Fibroblast of mammary gland (primary cell): ENCODE measurements around the gene NKG7.

Source experiments
- DNase-seq: peaks from one replicate; pipeline ENCODE4 v3.0.0-alpha.2; 2010; ENCODE audit warnings: low read depth
- H3K4me3 ChIP-seq: 2 replicates; pipeline ENCODE4 v1.5.1; 2011; ENCODE audit warnings: low read depth, mild to moderate bottlenecking, low read length, moderate library complexity; ENCODE audit not compliant: control insufficient read depth
- TF ChIP-seq, protein P1 (sequence below): conservative IDR thresholded peaks from 2 replicates; pipeline ENCODE4 v1.5.1; 2011; ENCODE audit warnings: low read depth, low read length, inconsistent platforms; ENCODE audit not compliant: control insufficient read depth, insufficient read depth

NKG7 gene

DNA sequence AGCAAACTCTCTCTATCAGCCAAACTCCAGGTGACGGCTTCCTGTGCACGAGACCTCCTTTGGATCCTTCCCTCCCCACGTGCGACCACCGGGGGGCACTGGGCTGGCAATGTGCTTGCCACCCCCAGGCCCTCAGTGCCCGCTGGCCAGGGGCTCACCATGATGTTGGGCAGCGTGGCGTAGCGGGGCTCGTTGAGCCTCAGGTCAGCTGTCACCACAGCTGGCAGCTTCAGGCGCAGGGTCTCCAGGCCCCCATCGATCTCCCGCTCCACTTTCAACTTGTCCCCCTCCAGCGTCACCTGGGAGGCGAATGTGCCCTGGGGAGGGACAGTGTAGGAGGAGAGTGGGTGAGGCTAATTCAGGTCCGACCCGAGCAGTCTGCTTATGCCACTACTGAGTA, 25.7 kb downstream of the NKG7 start:
- no peak overlapping the region for H3K4me3 ChIP-seq
- TF ChIP-seq, protein P1, sequence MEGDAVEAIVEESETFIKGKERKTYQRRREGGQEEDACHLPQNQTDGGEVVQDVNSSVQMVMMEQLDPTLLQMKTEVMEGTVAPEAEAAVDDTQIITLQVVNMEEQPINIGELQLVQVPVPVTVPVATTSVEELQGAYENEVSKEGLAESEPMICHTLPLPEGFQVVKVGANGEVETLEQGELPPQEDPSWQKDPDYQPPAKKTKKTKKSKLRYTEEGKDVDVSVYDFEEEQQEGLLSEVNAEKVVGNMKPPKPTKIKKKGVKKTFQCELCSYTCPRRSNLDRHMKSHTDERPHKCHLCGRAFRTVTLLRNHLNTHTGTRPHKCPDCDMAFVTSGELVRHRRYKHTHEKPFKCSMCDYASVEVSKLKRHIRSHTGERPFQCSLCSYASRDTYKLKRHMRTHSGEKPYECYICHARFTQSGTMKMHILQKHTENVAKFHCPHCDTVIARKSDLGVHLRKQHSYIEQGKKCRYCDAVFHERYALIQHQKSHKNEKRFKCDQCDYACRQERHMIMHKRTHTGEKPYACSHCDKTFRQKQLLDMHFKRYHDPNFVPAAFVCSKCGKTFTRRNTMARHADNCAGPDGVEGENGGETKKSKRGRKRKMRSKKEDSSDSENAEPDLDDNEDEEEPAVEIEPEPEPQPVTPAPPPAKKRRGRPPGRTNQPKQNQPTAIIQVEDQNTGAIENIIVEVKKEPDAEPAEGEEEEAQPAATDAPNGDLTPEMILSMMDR = no peak
- no peak for DNase-seq

DNA sequence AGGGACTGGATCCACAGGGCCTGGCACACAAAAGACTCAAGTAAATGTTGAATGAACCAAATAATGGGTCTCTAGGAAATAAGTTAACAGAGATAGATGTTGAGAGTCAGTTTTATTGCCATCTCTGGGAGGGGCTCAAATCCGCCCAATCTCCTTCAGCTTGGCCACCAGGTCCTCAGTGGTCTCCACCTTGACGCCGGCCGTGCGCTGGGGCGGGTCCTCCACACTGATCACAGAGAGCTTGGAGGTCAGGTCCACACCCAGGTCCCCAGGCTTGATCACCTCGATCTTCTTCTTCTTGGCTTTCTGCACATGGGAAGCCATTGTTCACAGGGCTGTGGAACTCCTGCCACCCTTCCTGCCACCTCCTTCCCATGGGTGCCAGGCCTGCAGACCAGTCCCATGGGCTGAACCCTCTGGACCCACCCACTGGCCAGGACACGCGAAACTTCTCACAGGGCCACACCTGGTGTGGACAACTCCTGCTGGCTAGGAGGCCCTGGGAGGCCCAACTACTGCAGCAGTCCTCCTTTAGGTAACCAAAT, 27.3 kb downstream of the NKG7 start:
- TF ChIP-seq, protein P1 = no peak
- DNase-seq = no peak
- H3K4me3 ChIP-seq = no peak overlapping the region

DNA sequence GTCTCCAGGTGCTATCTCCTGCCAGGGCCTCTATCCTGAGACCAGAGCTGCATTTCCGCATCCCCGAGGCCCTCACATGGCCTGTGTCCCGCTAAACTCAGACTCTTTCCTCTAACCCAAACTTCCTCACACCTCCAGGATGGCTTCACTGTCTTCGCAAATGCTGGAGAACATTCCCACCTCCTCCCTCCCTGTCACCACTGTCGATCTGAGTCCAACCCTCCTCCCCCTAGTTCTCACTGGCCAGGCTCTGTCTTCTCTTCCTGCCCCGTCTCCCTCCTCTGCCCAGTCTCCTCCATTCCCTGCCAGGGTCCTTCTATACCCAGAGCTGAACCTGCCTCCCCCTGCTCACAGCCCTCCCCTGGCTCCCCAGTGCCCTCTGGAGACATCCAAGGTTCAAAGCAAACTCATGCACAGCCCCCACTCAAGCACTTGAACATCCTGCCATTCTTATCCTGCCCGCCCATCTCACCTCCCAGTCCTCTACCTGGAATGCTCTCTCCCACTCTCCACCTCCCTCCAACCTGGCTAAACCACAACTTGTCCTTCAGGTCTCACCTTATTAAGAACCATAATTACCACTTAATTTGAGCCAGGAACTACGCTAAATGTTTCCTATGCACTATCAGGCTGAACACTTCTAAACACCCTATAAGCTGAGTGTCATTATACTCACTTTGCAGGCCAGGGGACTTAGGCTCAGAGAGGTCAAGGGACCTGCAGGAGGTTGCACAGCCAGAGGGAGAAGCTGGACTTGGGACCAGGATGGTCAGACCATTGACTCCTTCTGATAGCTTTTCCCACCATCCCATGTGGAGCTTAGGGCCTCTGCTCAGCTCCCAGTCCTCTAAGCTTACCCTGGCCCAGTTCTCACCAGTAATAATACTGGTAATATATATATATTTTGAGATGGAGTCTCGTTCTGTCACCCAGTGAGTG, 29.6 kb downstream of the NKG7 start:
- TF ChIP-seq, protein P1 = no peak
- no peak for DNase-seq
- no peak overlapping the region for H3K4me3 ChIP-seq

DNA sequence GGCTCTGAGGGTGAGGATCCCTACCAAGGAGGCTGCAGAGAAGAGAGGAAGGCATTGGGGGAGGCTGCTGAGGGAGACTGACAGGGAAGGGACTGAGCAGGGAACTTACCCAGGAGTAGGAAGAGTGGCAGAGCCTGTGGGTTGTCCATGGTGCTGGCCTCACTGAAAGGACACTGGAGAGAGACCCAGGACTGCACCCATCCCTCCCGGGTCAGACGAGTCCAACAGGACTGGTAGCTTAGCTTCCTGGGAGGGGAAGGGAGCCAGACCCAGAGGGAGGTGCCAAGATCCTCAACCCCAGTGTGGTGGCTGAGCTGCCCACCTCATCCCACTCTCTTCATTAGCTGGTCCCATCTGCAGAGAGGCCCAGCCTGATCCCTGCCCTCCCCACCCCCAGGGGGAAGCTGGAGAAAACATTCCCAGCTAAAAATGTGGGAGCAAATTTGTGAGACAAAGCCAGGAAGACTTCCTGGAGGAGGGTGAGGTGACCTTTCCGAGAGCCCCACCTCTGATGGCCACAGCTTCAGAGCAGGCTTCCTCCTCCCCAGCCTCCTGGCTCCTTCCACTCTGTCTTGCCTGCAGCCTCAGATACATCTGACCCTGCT, 30.4 kb downstream of the NKG7 start, which contains the start of gene VSIG10L:
VSIG10L (minus strand) TSS at position 164 of the 605 bp plus-strand sequence; CDS start at position 149, 15 bp downstream.
- DNase-seq = no peak
- TF ChIP-seq, protein P1 = no peak
- H3K4me3 ChIP-seq = no peak within 1 kb of the TSS

DNA sequence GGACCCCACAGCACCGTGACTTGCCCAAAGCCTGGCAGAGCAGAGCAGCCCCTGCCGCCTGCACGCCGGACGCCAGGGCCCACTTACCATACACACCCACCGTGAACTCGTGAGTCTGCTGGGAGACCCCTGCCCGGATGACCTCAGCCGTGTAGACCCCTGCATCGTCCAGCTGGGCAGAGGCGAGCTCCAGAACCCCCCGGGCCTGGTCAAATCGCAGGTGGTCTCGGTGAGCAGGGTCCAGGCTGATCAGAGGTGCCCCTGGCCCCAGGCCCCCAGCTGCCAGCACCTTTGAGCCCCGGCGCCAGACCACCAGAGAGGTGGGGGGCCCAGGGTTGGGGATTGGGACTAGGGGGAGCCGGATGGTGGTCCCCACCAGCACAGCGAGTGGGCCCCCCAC, 31.4 kb downstream of the NKG7 start:
- TF ChIP-seq, protein P1 = no peak
- no peak for DNase-seq
- H3K4me3 ChIP-seq = no peak overlapping the region

DNA sequence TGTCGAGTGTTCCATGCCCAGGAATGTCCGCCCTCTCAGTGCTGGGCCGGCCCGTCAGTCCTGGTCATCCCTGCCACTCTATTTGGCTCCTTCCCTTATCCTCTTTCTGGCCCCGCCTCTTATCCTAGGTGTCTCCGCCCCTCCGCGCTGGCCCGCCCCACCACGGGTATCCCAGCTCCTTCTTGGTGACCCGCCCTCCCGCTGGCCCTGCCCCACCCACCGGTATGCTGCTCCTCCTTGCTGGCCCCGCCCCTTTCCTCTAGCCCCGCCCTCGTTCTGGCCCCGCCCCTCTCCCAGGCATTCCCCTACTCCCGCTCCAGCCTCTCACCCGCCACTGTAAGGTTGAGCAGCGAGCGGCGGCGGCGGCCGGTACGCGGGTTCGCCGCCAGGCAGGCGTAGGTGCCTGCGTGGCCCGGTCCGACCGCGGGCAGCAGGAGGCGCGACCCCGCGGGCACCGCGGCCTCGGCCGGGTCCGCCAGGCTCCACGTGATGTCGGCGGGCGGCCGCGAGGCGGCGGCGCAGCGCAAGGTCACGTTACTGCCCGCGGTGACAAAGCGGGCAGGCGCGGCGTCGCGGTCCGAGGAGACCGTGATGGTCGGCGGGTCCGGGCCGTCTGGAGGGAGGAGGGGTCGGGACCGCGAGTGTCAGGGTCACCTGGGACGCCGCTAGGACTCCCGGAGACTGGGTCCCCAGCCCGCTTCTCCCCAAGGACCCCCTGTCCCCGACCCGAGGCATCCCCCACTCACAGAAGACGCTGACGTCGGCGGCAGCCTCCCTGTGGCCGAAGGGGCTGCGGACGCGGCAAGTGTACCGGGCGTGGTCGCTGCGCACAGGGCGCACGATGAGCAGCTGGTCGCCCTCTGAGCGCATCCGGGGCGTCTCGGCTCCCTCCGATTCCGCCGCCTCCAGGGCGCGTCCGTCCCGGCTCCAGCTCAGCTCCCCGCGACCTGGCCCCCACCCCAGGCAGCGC, 32.5 kb downstream of the NKG7 start:
- TF ChIP-seq, protein P1 = no peak
- peak overlapping the region; percentile 62 for H3K4me3 ChIP-seq
- DNase-seq = peak; percentile 93
